ENCODE results near the gene SEMA4B. TPM values are rescaled to one million over a fixed set of nuclear protein-coding genes. Genes with fewer than 3 reads are reported as not detected.

SEMA4B gene
- total and polyA plus RNA-seq, 9 of the 15 experiments (the other 6 are each of a cell fraction or from before 2014, with no cell fraction given), result 1.3 to 33.6 (median 11.0) TPM

DNA sequence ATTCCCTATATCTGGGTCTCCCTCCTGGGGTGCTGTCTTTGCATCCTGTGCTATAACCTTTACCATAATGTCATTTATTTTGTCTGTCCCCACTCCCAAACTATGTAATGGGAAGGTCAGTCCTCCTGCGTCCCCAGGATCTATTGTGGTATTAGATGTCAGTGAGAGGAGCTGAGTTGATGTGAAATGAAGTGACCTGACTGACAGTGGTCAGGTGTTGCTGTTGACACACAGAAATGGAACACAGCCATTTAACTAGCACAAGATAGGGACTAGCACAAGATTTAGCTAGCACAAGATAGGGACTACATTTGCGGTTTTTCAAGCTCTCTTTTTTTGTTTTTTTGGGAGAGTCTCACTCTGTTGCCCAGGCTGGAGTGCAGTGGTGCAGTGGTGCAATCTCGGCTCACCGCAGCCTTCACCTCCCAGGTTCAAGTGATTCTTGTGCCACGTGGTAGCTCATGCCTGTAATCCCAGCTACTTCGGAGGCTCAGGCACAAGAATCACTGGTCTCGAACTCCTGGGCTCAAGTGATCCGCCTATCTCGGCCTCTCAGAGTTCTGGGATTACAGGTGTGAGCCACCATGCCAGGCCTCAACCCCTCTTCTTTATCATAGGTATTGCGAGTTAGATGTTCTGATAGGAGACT, 69.5 kb downstream of the SEMA4B start:
- H3K9me3 ChIP-seq (replicated peaks; ENCODE audit: control insufficient read depth, insufficient read depth, low read depth, low read length), result no peaks in the 10 kb centered on the region
- DNase-seq (ENCODE audit: extremely low read depth in 1 of 4, low spot score in 3 of 4) (no peak), FAIRE-seq (no peak), ATAC-seq (no peak)
- H3K27me3 ChIP-seq (ENCODE audit: control insufficient read depth in 2 of 2, insufficient read depth in 2 of 2, low read length in 2 of 2), result no peaks in the 10 kb centered on the region
- peaks cover 69% of the 10 kb centered on the region for H3K79me2 ChIP-seq (ENCODE audit: control insufficient read depth, insufficient read depth, low read length)
- no peaks in the 10 kb centered on the region for H3K9me1 ChIP-seq (ENCODE audit: control insufficient read depth, insufficient read depth, low read length)
- H3K36me3 ChIP-seq (ENCODE audit: control insufficient read depth, insufficient read depth, low read length), result peaks cover 61% of the 10 kb centered on the region
- ChIA-PET POLR2A (interaction anchor here (1.1 kb wide), 1 partner anchor 21 kb away, joined by 5 read pairs; no protein-coding TSS in a partner anchor), CTCF (ENCODE audit: low intra/inter-chr PET ratio) (no interaction called here)
- no peak overlapping the region for H3K9ac ChIP-seq (ENCODE audit: insufficient read depth in 1 of 2, low read depth in 2 of 2, low read length in 2 of 2)
- TF ChIP-seq, protein P1, sequence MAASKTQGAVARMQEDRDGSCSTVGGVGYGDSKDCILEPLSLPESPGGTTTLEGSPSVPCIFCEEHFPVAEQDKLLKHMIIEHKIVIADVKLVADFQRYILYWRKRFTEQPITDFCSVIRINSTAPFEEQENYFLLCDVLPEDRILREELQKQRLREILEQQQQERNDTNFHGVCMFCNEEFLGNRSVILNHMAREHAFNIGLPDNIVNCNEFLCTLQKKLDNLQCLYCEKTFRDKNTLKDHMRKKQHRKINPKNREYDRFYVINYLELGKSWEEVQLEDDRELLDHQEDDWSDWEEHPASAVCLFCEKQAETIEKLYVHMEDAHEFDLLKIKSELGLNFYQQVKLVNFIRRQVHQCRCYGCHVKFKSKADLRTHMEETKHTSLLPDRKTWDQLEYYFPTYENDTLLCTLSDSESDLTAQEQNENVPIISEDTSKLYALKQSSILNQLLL (CRISPR knock-in tag; IDR thresholded peaks at IDR 0.05; ENCODE audit: borderline replicate concordance), result no peak
- TF ChIP-seq ZNF197 (CRISPR knock-in tag; IDR thresholded peaks at IDR 0.05; ENCODE audit: low read depth), result no peak
- no peak for TF ChIP-seq KAT8 (IDR thresholded peaks at IDR 0.05; ENCODE audit: low read depth)
- peaks cover 8 to 11% of the 10 kb centered on the region in 2 experiments; a peak in 4 of 5 replicates for H3K4me1 ChIP-seq (replicated peaks in 1 of 2; ENCODE audit: control insufficient read depth in 2 of 2, insufficient read depth in 2 of 2, low read length in 2 of 2)
- no peak overlapping the region; the same call in 2 of the 3 replicates for H3K27ac ChIP-seq (ENCODE audit: extremely low read depth, low read depth, low read length)
- no peak overlapping the region for H3K4me2 ChIP-seq (ENCODE audit: insufficient read depth, low read length)
- no peak overlapping the region for H3K4me3 ChIP-seq
- intact Hi-C loops (cut with micrococcal nuclease), result no loop called here
- in situ Hi-C loops (cut with MboI), result no loop called here
- WGBS (ENCODE audit: insufficient coverage, low coverage, missing lambda C conversion rate), result 95% methylated on average over 10 of the region's 10 CpGs
- H4K20me1 ChIP-seq (replicated peaks; ENCODE audit: control insufficient read depth, insufficient read depth, low read length), result no peaks in the 10 kb centered on the region; the same call in 1 of the 2 replicates
- no peak overlapping the region for H2AFZ ChIP-seq (ENCODE audit: low read depth, low read length)
- no TSS peak for BruUV-seq (replicated peaks)
